ENCODE measurements around the gene LIN37. TPM values are rescaled to one million over a fixed set of nuclear protein-coding genes. Genes with fewer than 3 reads are reported as not detected.
A peak's percentile ranks its signal among the peaks of the same experiment; 100 is the strongest.

Gene LIN37
- polyA plus RNA-seq, 1 donor (not counting 4 experiments of a cell fraction or from before 2014, with no cell fraction given), result 6.7 TPM

GRCh38 chr19:35773020-35773806 lies 24.8 kb downstream of the LIN37 start:
- Histone ChIP-seq H3K36me3 (ENCODE audit: control insufficient read depth in 2 of 2, extremely low read depth in 1 of 2, insufficient read depth in 2 of 2, low read length in 2 of 2) (peaks cover 0 to 5% of the 10 kb centered on the region in 2 experiments), H4K20me1 (ENCODE audit: control insufficient read depth, extremely low read depth, insufficient read depth, low read length) (no peaks in the 10 kb centered on the region), H3K9me3 (ENCODE audit: control insufficient read depth, low read depth, low read length) (no peaks in the 10 kb centered on the region), H3K9me1 (ENCODE audit: control insufficient read depth, extremely low read depth, insufficient read depth, low read length) (no peaks in the 10 kb centered on the region), H3K27me3 (ENCODE audit: control insufficient read depth, extremely low read depth, insufficient read depth, low read length) (no peaks in the 10 kb centered on the region), H3K4me1 (ENCODE audit: control insufficient read depth, extremely low read depth, insufficient read depth, low read length) (peaks cover 4% of the 10 kb centered on the region), H3K4me2 (ENCODE audit: control insufficient read depth, extremely low read depth, insufficient read depth, low read depth, low read length) (no peak overlapping the region), H3K9ac (ENCODE audit: control insufficient read depth, extremely low read depth, insufficient read depth, low read length) (no peak overlapping the region), H2AFZ (ENCODE audit: control insufficient read depth, low read length) (no peak overlapping the region), H3K4me3 (ENCODE audit: control insufficient read depth in 2 of 3, extremely low read depth in 1 of 3, insufficient read depth in 2 of 3, low read depth in 1 of 3, low read length in 3 of 3) (no peak overlapping the region), H3K79me2 (ENCODE audit: control insufficient read depth, insufficient read depth, low read length) (no peaks in the 10 kb centered on the region), H3K27ac (ENCODE audit: control insufficient read depth, insufficient read depth, low read length) (no peak overlapping the region)
- TF ChIP-seq CTCF (optimal IDR thresholded peaks at IDR 0.05 in 1 of 3, IDR thresholded peaks at IDR 0.05 in 1 of 3, conservative IDR thresholded peaks at IDR 0.05 in 1 of 3; ENCODE audit: extremely low read depth in 1 of 3, insufficient read depth in 2 of 3, low read length in 3 of 3), result no peak
- TF ChIP-seq EZH2 (IDR thresholded peaks at IDR 0.05; ENCODE audit: low read length), result no peak
- FAIRE-seq (no peak), DNase-seq (ENCODE audit: low read depth, low spot score) (no peak)
- dilution Hi-C loops (cut with MboI; ENCODE audit: extremely low pct_ligation_motif_present, low sequenced_read_pairs), result no loop called here

GRCh38 chr19:35774274-35775045 lies 26.1 kb downstream of the LIN37 start:
- Histone ChIP-seq H4K20me1 (ENCODE audit: control insufficient read depth, extremely low read depth, insufficient read depth, low read length) (no peaks in the 10 kb centered on the region), H3K9ac (ENCODE audit: control insufficient read depth, extremely low read depth, insufficient read depth, low read length) (no peak overlapping the region), H3K9me1 (ENCODE audit: control insufficient read depth, extremely low read depth, insufficient read depth, low read length) (no peaks in the 10 kb centered on the region), H2AFZ (ENCODE audit: control insufficient read depth, low read length) (no peak overlapping the region), H3K9me3 (ENCODE audit: control insufficient read depth, low read depth, low read length) (no peaks in the 10 kb centered on the region), H3K4me1 (ENCODE audit: control insufficient read depth, extremely low read depth, insufficient read depth, low read length) (peaks cover 4% of the 10 kb centered on the region), H3K27ac (ENCODE audit: control insufficient read depth, insufficient read depth, low read length) (no peak overlapping the region), H3K27me3 (ENCODE audit: control insufficient read depth, extremely low read depth, insufficient read depth, low read length) (no peaks in the 10 kb centered on the region), H3K36me3 (ENCODE audit: control insufficient read depth in 2 of 2, extremely low read depth in 1 of 2, insufficient read depth in 2 of 2, low read length in 2 of 2) (no peaks in the 10 kb centered on the region), H3K79me2 (ENCODE audit: control insufficient read depth, insufficient read depth, low read length) (no peaks in the 10 kb centered on the region), H3K4me2 (ENCODE audit: control insufficient read depth, extremely low read depth, insufficient read depth, low read depth, low read length) (peak overlapping the region; percentile 80), H3K4me3 (ENCODE audit: control insufficient read depth in 2 of 3, extremely low read depth in 1 of 3, insufficient read depth in 2 of 3, low read depth in 1 of 3, low read length in 3 of 3) (peak overlapping the region in 2 of 3 experiments; percentile 58 to 60)
- TF ChIP-seq EZH2 (IDR thresholded peaks at IDR 0.05; ENCODE audit: low read length), result no peak
- no peak for TF ChIP-seq CTCF (optimal IDR thresholded peaks at IDR 0.05 in 1 of 3, IDR thresholded peaks at IDR 0.05 in 1 of 3, conservative IDR thresholded peaks at IDR 0.05 in 1 of 3; ENCODE audit: extremely low read depth in 1 of 3, insufficient read depth in 2 of 3, low read length in 3 of 3)
- dilution Hi-C loops (cut with MboI; ENCODE audit: extremely low pct_ligation_motif_present, low sequenced_read_pairs), result no loop called here
- FAIRE-seq, result no peak
- no peak for DNase-seq (ENCODE audit: low read depth, low spot score)
